SH-SY5Y (cell line): Measurements from ENCODE around the gene SORBS2.

Experiments used
- GATA2 ChIP-seq: IDR thresholded peaks from 2 replicates; pipeline ENCODE4 v1.6.1; 2011; ENCODE audit warnings: mild to moderate bottlenecking, low read depth, low read length
- GATA3 ChIP-seq: IDR thresholded peaks from 2 replicates; pipeline ENCODE4 v1.6.1; 2011; ENCODE audit warnings: low read depth, mild to moderate bottlenecking, low read length, moderate library complexity

SORBS2 gene

DNA sequence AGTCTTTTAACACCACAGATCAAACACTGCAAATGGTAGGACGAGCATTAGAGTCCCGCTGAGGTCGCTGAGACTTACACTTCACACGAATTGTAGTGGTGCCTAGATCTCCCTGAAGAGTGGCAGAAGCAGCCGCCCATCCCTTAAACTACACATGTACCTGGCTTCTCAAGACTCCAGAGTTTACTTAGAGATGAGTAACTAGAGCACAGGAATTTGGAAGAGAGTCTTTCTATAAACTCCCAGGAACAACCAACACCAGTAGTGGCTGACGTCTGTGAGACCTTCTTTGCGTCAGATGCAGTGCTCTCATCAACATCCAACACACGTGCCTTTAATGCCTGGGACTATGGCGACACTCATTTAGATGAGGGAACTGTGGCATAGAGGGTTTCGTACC is 12.6 kb downstream of the SORBS2 start:
- no peak for TF ChIP-seq GATA3

DNA sequence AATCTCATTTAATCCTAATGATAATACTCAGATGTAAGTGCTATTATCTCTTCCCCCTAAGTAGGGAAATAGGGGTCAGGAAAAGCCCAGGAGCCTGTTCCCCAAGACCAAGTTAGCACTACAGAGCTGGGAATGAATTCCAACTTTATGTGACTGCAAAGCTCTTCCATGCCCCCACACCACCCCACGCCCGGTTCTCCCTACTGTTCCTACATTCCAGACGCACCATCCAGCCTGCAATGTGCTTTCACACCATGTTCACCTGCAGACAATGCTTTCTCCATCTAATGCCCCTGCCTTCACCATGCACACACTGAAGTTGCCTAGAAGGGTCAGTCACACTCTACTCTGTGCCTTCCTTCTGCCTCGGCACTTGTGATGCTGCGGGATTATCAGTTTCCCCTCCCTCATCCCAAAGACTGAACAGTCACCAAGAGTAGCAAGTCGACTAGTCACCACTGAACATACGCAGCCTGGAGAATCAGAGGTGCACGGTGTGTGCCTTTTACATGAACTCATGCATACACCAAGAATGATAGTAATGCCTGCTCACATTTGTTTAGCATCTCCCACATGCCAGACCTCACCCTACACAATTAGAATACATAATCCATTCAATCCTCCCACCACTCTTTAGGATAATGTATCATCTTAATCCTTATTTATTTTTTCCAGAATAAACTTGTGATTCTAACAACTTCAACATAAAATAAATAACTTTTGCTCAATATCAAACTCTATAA is 14.2 kb downstream of the SORBS2 start:
- no peak for TF ChIP-seq GATA3
- no peak for TF ChIP-seq GATA2

- TF ChIP-seq GATA3 (no peak), GATA2 (no peak)
These were observed 15.0 kb downstream of the SORBS2 start for GRCh38 chr4:185797018-185797417.

DNA sequence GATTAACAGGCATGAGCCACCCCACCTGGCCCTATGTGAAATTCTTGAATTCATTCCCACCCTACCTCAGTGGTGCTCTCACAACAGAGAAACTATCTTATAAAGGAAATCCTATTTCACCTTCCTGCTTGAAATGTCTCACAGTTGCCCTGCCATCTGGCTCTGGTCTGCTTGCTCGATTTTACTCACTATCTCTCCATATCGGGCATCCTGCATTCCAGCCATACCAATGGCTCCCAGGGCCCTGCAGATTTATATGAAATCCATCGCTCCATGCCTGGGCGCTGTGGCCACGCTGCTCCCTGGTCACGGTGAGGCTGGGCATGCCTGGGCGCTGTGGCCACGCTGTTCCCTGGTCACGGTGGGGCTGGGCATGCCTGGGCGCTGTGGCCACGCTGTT is 15.8 kb downstream of the SORBS2 start:
- TF ChIP-seq GATA3 (no peak), GATA2 (no peak)

DNA sequence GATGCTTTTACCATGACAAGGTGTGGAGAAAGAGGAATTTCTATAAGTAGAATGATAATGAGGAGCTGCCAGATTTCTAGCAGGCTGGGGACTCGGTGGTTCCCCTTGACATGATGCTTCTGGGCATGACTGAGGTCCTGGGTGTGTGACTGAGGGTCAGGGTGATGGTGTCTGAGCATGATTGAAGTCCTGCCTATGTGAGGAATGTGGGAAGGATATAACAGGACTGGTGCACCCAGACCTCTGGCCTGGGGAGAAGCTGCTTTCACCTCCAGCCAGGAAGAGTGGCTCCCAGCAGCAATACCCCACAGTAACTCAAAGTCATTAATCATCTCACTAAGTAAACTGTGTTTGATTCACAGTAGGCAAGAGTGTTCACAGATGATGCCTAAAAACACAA is 17.4 kb downstream of the SORBS2 start:
- TF ChIP-seq GATA3 (no peak), GATA2 (no peak)

- TF ChIP-seq GATA3 = no peak
- TF ChIP-seq GATA2 = no peak
These were observed 18.3 kb downstream of the SORBS2 start for GRCh38 chr4:185793716-185794115.

GRCh38 chr4:185793116-185793485 is 18.9 kb downstream of the SORBS2 start:
- TF ChIP-seq GATA3 (no peak), GATA2 (no peak)

GRCh38 chr4:185792384-185793115 is 19.4 kb downstream of the SORBS2 start:
- TF ChIP-seq GATA2 (no peak), GATA3 (no peak)

DNA sequence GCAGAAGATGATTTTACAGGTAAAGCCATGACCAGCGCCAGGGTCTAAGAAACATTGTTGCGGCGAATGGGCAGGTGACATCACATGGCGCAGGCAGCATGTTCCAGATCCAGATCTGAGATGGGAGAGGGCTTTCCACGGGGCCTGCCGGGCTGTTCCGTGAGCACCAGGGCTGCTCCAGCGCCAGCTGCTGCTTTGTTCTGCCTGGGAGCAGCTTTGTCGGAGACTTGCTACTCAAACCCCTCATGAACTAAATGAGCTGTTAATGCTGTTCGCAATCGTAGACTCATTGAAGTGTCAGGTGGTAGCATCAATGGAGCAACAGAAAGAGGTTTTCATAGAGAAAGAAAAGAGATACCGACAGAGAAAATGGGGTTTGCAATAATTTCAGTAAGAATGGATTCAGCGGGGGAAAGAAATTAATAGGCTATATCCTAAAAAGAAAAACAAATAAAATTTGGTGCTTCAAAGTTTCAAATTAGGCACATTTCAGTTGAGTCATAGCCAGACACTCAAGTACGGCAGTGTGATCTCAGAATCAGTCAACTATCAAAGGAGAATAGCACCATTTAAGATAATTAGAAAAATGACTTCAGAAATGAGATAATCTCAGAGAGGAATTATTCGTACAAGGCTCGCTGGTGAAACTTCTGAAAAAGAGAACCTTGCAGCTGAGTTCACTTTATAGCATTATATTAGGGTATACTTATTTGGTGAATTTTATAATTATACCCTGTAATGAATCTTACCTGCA is 23.9 kb downstream of the SORBS2 start:
- TF ChIP-seq GATA3 = no peak
- TF ChIP-seq GATA2 = no peak

- TF ChIP-seq GATA2 (no peak), GATA3 (no peak)
These were observed 25.6 kb downstream of the SORBS2 start for GRCh38 chr4:185786422-185786821.

- no peak for TF ChIP-seq GATA2
- no peak for TF ChIP-seq GATA3
These were observed 28.4 kb downstream of the SORBS2 start for GRCh38 chr4:185783574-185783973.

DNA sequence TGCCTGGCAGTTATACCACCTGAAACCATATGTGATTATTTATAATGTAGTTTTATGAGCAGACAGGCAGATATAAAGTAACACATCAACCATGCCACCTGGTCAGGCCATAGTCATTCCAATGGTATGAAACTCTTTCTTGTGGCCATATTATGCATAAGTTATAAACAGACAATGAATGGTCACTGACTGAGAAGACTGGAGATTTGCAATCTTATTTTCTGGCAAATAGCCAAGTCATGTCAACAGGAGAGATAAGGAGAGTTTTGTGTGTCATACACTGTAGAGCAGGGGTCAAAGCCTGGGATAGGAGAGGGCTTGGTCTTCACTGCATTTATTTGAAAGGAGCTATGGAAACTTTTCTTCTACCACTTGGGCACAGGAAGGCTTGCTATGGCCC is 29.5 kb downstream of the SORBS2 start:
- TF ChIP-seq GATA3 = no peak
- TF ChIP-seq GATA2 = no peak

DNA sequence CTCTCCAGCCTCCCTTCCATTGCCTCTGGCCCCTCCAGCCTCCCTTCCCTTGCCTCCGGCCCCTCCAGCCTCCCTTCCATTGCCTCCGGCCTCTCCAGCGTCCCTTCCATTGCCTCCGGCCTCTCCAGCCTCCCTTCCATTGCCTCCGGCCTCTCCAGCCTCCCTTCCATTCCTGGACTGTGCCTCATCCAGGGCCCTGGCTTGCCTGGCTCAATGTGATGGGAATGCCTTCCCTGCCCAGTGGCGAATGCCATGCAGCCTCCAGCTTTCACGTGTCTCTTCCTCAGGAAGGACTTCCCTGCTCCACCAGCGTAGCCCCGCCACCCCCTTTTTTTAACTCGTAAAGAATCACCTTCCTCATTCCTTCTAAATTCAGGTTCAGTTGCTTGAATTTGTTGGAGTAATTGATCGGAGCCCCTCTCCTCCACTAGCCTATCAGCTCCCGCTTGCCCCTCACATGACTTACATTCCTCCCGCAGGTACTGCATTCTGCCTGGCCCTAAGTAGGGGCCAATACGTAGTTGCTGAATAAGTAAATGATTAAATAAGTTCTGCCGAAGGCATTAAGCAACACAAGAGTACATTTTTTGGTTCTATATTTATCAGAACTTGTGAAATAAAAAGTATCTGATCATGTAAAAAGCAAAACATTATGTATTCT is 30.3 kb downstream of the SORBS2 start:
- no peak for TF ChIP-seq GATA2
- no peak for TF ChIP-seq GATA3

- TF ChIP-seq GATA2 (no peak), GATA3 (no peak)
These were observed 31.5 kb downstream of the SORBS2 start for GRCh38 chr4:185780472-185780871.
